T-helper 1 cell (primary cell): ENCODE measurements around the gene ZNF750.
"Not testable (repeated sequence)": the region's sequence is repeated elsewhere in the genome, so short reads cannot be mapped to it uniquely, and the experiment has no call there.

ENCODE experiments used
- DNase-seq, 5 donors: peaks; one replicate each; pipeline ENCODE4 v3.0.0-alpha.2; 2012 to 2020

Gene ZNF750

DNA sequence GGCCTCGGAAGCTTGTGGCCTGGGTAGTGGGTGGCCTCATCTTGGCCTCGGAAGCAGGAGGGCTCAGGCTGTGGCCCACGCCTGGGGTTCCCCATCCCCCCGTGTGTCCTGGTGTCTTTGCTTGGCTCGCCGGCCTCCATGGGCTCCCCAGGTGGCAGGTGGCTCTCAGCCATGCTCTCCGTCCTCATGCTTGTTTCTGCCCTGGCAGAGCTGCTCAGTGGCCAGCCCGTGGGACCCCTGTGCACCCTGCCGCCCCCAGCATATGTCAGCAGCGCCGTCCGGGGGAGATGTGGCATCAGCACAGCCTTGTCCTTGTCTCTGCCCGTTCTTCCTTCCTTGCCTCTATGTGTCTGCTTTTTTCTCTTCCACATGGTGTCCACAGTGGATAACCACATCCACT, 49.4 kb downstream of the ZNF750 start:
- no peak for DNase-seq

DNA sequence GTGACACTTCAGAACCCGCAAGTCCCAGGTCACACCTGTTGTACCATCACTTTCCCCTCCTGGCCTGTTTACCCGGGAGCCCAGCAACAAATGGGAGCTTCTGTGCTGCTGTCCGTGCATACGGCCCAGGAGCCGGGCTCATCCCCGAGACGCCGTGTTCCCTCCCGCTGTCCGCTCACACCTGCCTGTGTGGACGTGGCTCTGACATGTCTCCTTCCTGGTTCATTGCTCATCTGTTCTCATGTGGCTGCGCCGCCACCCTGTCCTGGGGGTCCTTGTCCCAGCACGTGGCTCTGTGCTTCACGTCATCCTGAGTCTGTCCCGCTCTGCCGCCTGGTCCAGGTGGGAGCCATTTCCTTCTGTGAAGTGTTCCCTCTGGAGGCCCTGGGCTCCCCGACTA, 50.0 kb downstream of the ZNF750 start:
- DNase-seq = no peak

DNA sequence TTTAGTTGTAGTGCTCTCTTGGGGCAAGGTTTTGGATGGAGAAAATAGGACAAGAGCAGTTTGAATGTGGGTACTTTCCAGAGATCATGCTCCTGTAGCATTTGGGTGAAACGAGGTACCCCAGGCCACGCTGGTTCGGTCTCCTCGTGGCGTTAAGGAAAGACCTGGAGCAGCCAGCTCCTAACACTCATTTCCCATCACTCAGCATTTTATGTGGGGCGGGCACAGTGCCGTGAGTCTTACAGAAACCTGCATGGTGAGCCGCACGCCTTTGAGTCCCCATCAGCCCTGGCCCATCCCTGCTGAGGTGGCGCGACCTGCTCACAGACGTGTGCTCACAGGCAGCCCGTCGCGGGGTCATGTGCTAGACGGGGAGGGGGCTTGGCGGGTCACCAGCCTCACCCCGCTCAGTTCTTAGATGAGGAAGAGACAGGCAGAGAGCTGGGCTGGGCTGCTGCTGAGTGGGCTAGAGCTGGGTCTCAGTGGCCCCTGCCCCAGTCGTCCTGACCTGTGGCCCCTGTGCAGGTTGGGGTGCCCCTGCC, 50.7 kb downstream of the ZNF750 start:
- no peak for DNase-seq

DNA sequence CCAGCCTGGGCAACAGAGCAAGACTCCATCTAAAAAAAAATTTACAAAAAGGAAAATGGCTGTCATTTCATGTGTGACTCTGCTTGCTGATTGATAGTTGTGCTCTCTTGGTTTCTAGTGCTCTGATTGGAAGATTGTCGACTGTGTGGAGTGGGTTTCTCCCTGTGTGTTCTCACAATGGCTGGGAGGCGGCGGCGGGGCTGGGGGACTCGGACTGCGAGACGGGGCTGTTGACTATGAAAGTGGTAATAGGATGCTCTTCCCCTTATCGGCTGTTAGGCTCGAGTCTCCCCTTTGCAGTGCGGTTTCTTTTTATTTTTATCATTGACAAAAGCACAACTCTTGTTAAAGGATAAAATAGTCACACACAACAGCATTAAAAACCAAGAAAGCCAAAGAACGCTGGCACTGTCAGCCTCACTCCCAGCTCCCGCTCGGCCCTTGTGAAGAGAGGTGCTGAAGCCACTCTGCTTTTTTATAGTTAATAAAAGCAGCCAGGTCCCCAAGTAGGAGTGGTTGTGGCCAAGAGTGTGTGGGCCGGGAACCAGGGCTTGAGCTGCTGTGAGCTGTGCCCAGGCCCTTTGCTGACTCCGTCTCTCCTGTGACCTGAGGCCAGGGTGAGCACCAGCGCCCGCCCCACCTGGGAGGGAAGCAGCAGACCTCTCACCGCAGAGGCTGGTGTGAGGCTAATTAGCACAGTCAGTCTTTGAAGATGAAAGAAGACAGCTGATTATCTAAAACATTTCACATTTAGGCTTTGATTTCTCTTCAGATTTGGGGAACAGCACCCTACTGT, 51.4 kb downstream of the ZNF750 start:
- DNase-seq = no peak

DNA sequence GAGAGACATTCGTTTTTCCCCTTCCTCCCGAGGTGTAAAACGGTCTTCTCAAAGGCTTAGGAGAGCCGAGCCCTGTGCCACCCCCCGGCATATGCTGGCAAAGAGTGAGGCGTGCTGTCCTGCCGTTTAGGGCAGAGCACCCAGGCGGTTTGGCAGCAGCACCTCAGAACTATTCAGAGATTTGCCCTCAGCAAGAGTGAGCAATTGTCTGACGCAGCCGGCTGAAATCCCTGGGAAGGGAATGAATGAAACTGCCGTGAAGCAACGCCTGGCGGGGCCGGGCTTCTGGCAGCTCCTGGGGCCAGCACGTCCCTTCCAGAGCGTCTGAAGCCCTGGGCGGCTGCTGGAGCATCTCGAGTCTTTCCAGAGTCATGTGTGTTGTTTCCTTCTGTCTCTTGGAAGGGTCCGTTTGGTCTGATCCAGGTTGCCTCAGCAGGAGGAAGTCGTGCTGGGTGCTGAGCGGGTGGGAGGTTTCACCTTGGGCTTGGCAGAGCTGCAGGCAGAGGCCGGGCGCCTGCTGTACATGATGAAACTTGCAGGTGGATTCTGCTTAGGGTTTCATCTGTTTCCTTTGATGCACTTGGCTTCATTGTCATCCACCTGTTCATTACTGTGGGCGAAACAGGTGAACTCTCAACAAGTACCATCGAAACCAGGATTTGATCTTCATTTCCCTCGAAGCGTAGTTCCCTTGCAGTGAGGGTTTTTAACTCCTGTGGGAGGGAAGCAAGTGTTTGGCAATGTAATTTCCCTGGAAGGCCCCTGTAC, 52.6 kb downstream of the ZNF750 start:
- no peak for DNase-seq

DNA sequence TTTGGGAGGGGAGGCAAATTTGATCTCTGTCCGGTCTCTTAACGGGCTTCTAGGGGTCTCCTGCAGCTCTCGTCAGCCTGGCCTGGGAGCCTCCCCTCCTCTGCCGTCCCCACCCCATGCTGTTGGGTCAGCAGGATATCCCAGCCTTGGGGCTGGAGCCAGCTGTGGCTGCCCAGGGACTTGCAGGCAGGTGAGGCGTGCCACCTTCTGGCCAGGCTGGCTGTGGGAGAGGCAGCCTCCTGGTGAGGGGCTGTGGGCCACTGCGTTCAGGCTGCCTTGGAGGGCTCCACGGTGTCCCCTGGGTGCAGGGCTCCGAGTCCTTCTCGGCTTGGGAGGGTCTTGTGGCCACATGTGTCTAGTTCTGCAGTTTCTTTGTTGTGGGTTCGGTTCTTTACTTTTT, 53.4 kb downstream of the ZNF750 start:
- DNase-seq = no peak

DNA sequence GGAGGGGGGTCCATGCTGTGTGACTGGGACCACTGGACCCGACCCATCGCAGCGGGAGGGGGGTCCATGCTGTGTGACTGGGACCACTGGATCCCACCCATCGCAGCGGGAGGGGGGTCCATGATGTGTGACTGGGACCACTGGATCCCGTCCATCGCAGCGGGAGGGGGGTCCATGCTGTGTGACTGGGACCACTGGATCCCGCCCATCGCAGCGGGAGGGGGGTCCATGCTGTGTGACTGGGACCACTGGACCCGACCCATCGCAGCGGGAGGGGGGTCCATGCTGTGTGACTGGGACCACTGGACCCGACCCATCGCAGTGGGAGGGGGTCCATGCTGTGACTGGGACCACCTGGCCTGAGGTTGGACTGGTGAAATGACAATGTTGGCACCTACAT, 54.2 kb downstream of the ZNF750 start:
- DNase-seq = not testable (repeated sequence)

DNA sequence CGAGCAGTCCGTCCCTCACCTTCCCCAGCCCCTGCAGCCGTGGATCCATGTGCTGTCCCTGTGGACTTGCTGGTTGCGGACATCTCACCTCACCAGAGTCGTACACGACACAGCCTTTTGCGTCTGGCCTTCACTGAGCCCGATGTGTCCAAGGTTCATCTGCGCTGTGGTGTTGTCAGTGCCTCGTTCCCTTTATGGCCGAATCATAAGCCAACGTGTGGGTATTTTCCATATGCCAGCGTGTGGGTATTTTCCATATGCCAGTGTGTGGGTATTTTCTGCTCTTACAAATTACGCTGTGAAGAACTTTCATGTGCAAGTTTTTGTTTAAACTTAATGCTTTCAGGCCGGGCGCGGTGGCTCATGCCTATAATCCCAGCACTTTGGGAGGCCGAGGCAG, 56.3 kb downstream of the ZNF750 start:
- no peak for DNase-seq

DNA sequence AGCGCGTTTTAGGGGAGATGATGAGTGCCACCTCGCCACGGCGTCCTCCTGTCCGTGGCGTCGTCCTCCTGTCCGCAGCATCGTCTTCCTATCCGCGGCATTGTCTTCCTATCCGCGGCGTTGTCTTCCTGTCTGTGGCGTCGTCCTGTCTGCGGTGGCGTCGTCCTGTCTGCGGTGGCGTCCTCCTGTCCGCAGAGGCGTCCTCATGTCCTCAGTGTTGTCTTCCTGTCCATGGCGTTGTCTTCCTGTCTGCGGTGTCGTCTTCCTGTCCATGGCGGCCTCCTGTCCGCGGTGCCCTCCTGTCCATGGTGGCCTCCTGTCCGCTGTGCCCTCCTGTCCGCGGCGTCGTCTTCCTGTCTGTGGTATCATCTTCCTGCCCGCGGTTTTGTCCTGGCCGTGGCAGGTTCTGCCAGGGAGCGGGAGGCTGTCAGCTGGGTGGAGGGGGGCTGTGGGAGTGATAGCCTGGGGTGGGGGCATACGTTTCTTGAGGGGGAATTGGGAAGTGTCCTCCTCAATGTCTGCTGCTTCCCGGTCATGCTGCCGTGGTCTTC, 57.1 kb downstream of the ZNF750 start:
- DNase-seq = no peak

DNA sequence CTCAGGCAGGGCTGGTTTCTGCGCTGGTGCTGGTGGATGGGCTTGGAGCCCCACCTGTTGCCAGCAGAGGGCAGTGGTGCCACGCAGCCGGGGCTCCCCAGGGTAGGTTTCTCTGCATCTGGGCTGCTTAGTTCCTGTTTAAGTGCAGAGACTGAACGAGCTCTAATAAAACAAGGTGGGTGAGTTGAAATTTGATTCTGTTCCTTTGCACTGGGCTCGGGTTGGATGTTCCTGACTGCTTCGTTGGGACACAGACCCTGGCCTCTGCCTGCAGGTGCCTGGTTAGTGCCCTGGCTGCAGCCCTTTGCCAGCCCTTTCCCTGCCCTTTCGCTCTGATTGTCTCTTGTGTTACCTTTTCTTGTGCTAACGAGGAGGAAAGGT, 57.9 kb downstream of the ZNF750 start:
- peak; percentile 60 to 80 (median 77) for DNase-seq

DNA sequence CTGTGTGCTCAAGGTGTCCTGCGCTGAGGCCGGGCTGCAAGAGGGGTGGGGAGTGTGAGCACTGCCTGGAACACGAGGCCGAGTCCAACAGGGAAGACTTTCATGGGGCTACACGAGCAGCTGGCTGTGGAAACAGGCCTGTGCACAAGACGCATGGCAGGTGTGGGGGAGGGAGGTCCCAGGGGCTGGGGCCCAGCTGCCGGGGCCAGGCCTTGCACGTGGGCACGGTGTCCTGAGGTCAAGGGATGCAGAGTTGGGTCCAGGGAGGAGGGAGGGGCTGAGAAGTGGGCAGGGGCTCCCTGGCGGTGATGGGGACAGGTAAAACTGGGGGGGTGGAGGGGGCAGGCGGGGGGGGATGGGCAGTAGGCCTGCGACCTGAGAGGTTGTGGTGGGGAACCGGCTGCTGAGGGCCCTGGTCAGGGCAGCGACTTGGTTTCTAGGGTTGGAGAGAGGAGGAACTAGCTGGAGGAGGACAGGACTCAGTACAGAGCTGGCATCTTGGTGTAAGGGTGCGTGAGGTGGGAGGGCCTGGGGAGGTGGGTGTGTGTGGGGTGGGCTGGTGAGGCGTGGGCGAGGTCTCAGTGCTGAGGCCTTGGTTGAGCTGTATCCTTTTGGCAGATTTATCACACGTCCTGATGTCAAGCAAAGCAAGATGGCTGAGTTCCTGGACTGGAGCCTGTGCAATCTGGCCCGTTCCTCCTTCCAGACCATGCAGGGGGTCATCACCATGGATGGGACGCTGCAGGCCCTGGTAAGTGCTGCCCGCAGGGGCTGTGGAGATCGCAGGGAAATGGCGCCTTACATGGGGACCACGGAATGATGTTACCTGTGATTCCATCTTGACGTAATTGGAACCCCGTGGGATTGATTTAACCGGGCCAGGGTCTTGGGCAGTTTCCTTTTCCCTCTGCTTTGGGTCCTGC, 58.6 kb downstream of the ZNF750 start:
- DNase-seq = no peak

DNA sequence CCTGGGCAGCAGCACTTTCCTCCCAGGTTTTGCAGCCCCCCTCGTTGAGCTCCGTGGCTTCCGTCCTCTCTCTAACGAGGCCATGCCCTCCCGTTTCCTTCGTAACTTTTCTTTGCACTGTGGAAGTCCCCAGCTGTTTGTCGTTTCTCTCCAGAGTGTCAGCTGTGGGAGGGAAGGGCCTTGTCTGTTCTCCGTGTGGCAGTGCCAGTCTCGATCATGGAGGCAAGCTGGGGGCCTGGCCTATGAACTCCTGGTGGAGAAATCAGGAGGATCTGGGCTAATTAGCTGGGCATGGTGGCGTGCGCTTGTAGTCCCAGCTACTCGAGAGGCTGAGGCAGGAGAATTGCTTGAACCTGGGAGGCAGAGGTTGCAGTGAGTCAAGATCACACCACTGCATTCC, 59.6 kb downstream of the ZNF750 start:
- no peak for DNase-seq

DNA sequence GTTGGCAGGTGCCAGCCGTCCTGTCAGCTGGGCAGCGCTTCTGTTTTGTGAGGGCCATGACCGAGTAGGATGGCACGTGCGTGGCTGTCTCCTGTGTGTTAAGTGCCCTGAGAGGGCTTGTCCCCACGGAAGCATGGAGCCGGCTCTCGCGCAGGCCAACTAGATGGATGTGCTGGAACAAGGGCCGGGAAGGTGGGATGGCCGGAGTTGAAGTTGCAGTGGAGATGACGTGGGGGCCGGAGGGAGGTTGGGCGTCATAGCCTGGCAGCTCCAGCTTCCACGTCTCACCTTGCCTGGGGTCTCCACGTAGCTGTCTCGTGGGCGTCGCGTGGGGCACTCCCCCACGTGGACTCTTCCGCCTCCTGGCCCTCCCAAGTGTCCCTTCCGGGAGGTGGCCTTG, 60.3 kb downstream of the ZNF750 start:
- DNase-seq = no peak
